H54 (cell line): ENCODE measurements around the gene SET.
A peak's percentile ranks its signal among the peaks of the same experiment; 100 is the strongest.
"Not testable (repeated sequence)": the region's sequence is repeated elsewhere in the genome, so short reads cannot be mapped to it uniquely, and the experiment has no call there.

Experiments used
- DNase-seq: peaks from one replicate; pipeline ENCODE4 v3.0.0; 2011; ENCODE audit warnings: low spot score, mixed read lengths; ENCODE audit not compliant: insufficient read length
- FAIRE-seq: peaks from 3 replicates; lab custom pipeline; 2011; peaks lifted over from hg19 to GRCh38; lab: Jason Lieb, UNC
- POLR2A ChIP-seq: IDR thresholded peaks from 2 replicates; pipeline ENCODE4 v1.6.1; 2011; ENCODE audit warnings: low read depth, mild to moderate bottlenecking, low read length

SET gene

DNA sequence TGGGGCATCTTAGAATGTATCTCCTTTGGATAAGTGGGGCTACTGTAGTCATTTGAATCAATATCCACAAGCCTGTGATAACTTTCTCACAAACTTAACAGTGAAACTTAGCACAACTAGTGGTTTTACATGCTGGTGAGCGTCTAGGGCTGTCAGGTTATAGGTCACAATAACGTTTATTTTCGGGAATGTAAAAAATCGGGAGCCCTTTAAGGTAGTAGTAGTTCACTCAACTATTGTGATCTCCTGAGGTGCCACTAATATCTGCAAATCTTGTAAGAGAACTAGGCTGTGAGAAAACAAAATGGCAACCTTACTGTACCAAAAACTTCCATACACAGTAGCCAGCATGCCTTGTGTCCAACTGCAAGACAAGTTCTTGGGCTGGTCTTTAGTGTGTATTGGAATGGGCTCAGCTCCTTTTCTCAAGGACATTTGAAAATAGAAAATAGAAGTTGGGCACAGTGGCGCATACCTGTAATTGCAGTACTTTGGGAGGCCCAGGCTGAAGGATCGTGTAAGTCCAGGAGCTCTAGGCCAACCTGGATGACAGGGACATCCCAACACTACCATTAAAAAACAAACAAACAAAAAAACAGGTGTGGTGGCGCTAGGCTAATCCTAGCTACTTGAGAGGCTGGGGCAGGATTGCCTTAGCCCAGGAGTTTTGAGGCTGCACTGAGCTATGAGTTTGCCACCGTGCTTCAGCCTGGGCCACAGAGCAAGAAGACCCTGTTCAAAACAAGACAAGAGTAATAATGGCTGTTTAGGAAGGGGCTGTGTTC lies 8.1 kb downstream of the SET start:
- TF ChIP-seq POLR2A = no peak
- DNase-seq (no peak), FAIRE-seq (no peak)

DNA sequence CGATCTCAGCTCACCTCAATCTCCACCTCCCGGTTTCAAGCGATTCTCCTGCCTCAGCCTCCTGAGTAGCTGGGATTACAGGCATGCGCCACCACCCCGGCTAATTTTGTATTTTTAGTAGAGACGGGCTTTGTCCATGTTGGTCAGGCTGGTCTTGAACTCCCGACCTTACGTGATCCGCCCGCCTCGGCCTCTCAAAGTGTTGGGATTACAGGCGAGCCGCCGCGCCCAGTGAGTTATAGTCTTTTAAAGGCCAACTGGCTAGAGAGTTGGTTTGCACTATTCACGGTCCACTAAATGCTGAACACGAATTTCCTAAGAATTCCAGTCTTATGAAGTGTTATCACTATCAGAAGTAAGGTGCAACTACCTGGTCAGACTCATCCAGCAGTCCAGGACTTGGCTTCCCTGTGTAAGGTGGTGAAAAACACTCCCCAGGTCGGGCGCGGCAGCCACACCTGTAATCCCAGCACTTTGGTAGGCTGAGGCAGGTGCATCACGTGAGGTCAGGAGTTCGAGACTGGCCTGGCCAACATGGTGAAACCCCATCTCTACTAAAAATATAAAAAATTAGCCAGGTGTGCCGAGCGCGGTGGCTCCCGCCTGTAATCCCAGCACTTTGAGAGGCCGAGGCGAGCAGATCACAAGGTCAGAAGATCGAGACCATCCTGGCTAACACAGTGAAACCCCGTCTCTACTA lies 10.2 kb downstream of the SET start:
- FAIRE-seq = not testable (repeated sequence)

DNA sequence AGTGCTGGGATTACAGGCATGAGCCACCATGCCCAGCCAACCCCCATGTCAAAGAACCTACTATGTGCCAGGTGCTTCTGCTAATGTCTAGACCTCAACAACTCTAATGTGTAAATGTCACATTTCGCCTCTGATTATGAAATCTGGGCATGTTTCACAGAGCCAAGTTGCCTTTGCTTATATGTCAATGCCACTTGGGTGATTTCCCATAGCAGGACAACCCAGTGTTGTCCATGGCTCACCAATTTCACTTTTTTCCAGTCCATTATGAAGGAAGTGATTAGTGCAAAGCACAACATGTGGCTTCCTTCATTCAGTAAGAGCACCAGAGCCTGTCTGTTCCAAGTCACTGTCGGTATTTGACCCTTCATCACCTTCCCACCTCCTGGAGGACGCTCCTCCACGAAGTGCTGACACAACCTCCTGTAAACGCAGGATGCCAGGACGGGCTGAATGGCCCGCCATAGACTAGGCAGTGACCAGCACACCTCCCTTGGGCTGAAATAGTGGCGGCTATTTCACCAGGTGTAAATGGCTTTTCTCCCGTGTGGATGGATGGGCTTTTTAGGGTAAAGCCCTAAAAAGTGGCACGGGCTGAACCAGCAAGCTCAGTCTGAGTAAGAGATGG lies 12.3 kb downstream of the SET start:
- FAIRE-seq (no peak), DNase-seq (no peak)

More for the DNA sequence above, 10.2 kb downstream of the SET start:
- DNase-seq = not testable (repeated sequence)

DNA sequence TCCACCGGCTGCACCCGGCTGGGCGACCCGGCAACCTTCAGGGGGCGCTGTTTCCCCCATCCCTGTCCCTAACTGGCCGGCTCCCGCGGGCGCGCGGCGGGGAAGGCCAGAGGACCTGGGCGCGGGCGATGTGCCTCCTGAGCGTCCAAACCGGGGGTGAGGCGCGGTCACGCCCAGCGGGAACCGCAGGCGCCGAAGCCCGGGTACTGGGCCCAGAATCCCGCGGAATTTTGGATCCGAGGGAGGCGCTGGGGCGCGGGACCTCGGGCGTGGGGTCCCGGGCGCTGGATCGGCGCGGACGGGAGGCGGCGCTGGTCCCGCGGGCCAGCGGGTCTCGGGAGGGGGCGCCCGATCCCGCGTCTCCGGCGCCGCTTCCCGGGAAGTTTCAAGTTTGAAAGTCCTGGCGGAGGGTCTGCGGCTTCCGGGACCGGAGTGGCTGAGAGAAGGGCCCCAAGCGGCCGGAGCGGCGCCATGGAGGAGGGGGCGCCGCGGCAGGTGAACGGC lies 13.5 kb downstream of the SET start, which contains the start of gene PKN3:
Gene PKN3, plus strand, starts transcription at position 59 of the 504 bp plus-strand sequence. Its CDS starts 413 bp downstream, at position 472.
- FAIRE-seq (no peak), DNase-seq (peak; percentile 99)
- no peak for TF ChIP-seq POLR2A

More for the DNA sequence above, 12.3 kb downstream of the SET start:
- TF ChIP-seq POLR2A = no peak

DNA sequence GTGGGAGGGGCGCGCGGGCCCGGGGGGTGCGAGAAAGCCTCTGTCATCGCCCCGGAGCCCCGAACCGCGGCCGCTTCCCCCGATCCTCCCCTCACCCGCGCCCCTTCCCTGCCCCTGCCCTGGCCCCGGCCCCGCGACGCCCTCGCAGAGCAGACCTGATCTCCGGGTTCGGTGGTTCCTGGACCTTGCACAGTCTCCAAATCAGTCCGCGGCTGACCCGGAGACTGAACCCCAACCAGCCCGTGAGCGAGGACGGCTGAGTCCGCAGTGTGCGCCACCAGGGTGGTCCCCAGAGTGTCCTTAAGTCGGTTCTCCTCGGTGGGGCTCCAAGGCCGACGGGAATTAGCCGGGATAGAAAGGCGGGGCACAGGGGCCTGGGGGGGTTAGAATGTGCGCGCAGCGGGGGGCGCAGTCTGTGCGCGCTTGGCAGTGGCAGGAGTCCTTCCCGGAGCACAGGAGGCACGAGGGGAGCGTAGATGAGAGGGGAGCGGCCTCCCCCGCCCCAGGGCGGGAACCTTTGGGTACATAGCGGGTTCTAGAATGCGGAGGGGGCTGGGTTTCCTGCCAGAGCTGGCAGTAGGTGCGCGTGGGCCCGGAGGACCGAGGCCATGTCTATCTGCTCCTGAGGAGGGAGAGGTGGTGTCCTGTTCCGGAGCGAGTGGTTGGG lies 14.1 kb downstream of the SET start:
- FAIRE-seq (no peak), DNase-seq (no peak)
- no peak for TF ChIP-seq POLR2A

DNA sequence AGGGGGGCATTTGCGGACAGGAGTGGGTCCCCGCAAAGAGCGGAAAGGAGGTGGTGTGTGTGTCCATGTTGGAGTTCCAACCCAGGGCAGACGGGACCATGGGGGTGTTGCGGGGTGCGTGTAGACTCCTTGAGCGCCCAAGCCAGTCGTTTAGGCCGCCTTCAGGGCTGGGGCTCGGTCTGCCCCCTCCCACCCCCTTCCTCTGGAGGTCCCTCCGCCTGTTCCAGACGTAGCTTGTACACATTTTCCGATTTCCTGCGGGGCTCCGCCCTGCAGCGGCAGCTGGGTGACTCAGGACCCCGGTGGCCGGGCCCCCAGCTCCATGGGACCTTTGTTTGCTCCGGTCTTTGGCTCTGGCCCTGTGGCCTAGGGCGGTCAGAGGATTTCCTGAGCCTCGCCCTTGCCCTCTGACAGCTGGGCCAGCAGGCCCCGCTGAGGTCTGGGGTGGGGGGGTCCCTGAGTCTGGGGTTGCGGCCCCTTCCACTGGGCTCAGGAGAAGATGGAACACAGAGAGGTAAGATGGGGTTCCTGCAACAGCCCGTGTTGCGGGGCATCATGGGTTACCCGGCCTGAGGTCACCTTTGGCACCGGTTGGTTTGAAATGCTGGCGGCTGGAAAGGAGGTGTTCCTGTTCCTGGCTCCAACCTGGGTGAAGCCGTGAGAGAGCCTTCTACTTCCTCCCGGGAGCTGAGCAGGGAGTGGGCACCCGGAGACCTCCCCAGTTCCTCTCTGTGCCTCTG lies 14.8 kb downstream of the SET start:
- no peak for DNase-seq
- no peak for FAIRE-seq
- no peak for TF ChIP-seq POLR2A

DNA sequence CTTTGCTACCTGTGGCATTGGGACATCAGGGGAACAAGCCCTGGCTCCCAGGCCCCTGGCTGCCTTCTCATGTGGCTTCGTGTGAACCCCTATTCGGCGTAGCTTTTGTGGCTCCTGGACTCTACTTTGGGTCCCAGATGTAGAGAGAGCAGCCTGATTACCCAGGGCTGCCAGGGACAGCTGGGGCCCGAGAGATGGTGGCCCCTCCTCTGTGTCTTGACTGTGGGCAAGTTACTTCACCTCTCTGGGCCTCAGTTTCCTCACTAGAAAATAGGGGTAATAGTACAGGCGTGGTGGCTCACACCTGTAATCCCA lies 15.3 kb downstream of the SET start:
- FAIRE-seq (no peak), DNase-seq (no peak)
- TF ChIP-seq POLR2A = no peak

DNA sequence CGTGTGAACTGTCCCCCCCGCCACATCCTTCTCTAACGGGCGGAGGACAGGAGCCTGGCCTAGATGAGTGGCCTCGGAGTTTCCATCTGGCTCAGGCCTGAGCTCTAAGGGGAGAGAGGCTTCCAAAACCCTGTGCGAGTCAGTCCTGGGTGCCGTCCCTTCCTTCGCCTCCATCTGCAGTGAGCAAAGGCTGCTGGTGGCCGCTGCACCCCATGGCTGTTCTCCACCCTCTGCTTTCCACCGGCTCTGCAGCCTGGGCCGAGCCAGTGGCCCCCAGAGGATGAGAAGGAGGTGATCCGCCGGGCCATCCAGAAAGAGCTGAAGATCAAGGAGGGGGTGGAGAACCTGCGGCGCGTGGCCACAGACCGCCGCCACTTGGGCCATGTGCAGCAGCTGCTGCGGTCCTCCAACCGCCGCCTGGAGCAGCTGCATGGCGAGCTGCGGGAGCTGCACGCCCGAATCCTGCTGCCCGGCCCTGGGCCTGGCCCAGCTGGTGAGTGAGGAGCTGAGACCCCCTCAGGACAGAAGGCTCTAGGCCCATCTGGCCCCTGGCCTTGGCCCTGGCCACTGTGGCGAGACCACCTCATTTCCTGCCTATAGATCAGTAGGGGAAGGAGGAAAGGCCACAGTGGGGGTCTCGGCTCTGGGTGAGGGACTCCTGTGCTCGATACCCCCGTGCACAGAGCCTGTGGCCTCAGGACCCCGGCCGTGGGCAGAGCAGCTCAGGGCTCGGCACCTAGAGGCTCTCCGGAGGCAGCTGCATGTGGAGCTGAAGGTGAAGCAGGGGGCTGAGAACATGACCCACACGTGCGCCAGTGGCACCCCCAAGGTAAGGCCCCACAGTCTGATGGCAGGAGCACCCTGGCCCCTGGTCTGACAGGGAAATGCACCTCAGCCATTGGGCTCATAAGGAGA lies 16.3 kb downstream of the SET start:
- no peak for DNase-seq
- TF ChIP-seq POLR2A = no peak
- FAIRE-seq = no peak

DNA sequence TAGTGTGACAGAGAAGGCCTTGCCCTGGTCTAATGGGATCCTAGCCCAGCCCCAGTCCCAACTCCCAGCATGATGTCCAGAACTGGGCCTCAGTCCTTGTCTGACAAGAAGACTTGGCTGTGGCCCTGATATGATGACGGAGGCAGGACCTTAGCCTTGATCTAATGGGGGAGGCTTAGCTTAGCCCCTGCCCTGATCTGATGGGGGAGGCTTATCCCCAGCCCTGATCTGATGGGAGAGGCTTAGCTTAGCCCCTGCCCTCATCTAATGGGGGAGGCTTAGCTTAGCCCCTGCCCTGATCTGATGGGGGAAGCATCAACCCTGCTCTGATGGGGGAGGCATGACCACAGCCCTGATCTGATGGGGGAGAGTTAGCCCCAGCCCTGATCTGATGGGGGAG lies 17.0 kb downstream of the SET start:
- DNase-seq (no peak), FAIRE-seq (no peak)
- no peak for TF ChIP-seq POLR2A

DNA sequence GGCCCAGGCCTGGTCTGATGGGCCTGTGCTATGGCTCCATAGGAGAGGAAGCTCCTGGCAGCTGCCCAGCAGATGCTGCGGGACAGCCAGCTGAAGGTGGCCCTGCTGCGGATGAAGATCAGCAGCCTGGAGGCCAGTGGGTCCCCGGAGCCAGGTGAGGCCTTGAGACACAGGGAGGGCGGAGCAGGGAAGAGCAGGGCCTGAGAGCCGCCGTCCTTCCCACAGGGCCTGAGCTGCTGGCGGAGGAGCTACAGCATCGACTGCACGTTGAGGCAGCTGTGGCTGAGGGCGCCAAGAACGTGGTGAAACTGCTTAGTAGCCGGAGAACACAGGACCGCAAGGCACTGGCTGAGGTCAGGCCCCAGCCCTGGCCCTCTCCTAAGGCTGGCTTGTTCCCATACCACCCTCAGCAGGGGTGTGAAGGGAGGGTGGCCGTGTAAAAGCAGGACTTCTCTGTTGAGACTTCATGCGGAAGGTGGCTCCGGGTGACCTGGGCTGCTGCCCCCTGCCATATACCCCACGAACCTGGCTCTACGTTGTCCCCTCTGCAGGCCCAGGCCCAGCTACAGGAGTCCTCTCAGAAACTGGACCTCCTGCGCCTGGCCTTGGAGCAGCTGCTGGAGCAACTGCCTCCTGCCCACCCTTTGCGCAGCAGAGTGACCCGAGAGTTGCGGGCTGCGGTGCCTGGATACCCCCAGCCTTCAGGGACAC lies 17.8 kb downstream of the SET start:
- DNase-seq (no peak), FAIRE-seq (no peak)
- TF ChIP-seq POLR2A = no peak

DNA sequence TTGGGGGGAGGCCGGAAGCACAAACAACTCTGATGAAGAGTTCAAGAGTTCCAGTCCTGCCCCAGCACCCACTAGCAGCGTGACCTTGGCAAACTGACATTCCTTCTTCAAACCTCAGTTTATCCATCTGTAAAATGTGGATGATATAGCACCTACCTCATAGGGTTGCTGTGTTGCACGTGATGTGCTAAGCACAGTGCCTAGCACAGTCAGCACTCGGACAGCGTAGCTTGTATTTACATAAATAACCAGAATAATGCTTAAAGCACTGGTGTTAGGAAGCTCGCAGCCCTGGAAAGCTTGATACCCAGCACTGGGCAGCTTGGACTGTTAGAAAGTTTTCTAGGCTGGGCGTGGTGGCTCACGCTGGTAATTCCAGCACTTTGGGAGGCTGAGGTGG lies 18.4 kb downstream of the SET start:
- FAIRE-seq (no peak), DNase-seq (no peak)
- TF ChIP-seq POLR2A = no peak
